Stimulated activated CD4-positive, alpha-beta T cell treated with anti-CD3 and anti-CD28 coated beads, TNF-alpha, amount 100 ng/mL, for 48 hours (primary cell): ENCODE data around the gene GIPC1.
"Not testable (repeated sequence)": the region's sequence is repeated elsewhere in the genome, so short reads cannot be mapped to it uniquely, and the experiment has no call there.

Experiments used
- DNase-seq, 3 donors: peaks; one replicate each; pipeline ENCODE4 v3.0.0-alpha.2; 2020; ENCODE audit warnings: low read depth in 3 of 3

The GIPC1 gene

DNA sequence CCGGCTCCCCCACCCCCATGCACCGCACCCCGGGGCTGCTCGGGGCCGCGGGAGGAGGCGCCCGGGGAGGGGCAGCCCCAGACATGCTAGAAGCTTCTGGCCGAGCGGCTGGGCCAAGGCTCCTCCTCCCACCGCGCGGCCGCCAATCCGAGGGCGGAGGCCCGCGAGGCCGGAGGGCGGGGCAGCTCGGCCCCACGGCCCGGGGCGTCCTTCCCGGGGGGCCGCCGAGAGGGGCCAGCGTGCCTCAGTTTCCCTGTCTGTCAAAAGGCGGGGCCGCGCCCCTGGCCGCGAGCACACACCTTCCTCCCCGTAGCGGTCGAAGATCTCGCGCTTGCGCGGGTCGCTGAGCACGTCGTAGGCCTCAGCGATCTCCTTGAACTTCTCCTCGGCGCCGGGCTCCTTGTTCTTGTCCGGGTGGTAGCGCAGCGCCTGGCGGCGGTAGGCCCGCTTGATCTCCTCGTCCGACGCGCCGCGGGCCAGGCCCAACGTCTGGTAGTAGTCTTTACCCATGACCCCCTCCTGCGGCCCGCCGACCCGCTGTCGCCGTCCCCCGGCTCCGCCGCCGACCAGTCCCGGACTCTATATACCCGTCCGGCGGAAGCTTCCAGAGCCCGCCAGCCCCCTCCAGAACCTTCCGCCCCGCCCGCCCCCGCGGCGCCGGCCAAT lies 22.0 kb upstream of the GIPC1 start, which contains the start of gene DNAJB1:
TSS of gene DNAJB1 (minus strand) at position 558 of the 666 bp plus-strand sequence. CDS start at position 510, 48 bp downstream.
- DNase-seq = peak in 1 of 3 donors; percentile 58

DNA sequence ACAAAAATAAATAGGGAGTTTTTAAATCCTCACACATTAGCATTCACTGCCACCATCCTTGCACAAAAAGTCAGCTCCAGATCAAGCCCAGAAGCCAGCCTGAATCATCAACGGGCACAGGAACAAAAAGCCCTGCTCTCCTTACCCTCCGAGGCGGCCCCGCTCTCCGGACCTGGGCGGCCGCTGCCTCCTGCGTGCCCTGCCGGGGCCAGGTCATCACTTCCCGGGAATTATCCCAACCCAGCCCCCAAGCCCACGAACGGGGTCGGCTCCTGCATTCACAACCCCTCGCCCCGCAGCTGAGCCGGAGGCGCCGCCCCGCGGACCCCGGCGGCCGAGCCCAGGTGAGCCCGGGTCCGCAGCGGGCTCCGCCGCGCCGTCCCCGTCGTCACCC lies 21.5 kb upstream of the GIPC1 start:
- no peak for DNase-seq

DNA sequence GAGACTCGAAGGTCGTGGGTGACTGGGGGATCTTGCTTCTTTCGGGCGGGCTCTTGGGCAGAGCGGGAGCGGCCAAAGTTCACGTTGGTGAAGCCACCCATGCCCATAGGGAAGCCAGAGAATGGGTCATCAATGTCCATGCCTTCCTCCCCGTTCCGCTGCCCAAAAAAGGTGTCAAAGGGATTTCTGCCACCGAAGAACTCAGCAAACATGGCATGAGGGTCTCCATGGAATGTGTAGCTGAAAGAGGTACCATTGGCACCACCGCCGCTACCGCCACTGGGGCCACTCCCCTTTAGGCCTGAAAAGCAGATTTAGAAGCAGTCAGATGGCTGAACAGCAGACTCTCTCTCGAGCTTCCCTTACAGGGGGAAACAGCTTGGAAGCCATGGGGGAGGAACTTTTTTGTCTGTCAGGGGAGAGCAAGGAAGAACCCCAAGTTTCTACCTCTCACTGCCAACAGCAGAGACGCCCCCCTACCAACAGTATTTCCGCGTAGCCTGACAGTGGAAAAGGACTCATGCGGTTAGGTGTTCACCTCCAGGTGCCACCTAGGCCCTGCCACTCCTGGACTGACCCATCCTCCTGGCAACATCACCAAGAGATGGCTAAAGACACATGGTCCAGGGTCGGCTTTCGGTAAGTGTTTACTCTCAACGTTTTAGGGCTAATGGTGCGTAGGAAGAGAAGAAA lies 21.0 kb upstream of the GIPC1 start:
- no peak for DNase-seq

GRCh38 chr19:14516048-14516534 lies 20.2 kb upstream of the GIPC1 start:
- DNase-seq = no peak

GRCh38 chr19:14515501-14516047 lies 19.6 kb upstream of the GIPC1 start:
- no peak for DNase-seq

DNA sequence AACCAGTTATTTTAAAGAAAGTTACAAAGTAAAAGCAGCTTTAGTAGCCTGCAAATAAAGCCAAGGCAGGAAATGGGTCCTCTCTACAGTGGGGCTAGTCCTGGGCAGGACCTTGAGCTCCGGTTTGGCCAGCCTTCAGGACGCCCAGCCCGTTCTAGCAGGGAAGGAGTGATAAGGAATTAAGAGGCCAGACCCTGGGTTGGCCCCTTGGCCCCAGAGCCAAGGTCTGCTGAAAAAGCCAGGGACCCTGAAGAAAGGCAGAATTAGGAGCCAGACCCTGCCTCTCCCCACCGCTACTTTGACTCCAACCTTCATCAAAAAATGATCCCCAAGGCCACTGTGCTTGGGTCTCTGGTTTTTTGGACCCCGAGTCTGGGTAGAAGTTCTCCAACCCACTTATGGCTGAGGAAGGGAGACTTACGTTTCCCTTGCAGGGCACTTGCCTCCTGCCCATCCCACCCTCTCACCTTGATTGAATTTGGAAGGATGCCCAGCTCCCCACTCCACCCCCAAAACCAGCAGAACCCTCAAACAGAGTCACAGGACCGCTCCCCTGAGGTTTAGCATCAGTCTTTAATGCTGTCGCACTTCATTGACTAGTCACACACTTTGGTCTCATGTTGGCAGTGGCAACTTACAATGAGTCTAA lies 18.4 kb upstream of the GIPC1 start:
- DNase-seq = no peak

- DNase-seq = no peak
Measured at GRCh38 chr19:14512406-14512961, 16.6 kb upstream of the GIPC1 start.

DNA sequence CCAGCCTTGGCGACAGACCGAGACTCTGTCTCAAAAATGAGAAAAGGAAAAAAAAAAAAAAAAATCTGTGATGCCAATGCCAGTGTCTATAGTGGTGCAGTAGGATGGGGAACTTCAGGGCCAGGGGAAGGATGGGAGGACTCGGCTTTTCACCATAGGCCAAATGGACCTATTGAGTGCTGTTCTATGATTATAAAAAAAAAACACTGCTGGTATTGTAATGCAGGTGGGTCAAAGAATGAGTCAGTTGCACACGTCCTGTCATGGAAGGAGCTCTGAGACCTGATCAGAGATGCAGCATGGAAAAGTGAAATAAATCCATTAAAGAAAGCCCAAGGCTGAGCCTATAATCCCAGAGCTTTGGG lies 15.3 kb upstream of the GIPC1 start:
- no peak for DNase-seq

GRCh38 chr19:14510311-14511228 lies 14.6 kb upstream of the GIPC1 start:
- no peak for DNase-seq

DNA sequence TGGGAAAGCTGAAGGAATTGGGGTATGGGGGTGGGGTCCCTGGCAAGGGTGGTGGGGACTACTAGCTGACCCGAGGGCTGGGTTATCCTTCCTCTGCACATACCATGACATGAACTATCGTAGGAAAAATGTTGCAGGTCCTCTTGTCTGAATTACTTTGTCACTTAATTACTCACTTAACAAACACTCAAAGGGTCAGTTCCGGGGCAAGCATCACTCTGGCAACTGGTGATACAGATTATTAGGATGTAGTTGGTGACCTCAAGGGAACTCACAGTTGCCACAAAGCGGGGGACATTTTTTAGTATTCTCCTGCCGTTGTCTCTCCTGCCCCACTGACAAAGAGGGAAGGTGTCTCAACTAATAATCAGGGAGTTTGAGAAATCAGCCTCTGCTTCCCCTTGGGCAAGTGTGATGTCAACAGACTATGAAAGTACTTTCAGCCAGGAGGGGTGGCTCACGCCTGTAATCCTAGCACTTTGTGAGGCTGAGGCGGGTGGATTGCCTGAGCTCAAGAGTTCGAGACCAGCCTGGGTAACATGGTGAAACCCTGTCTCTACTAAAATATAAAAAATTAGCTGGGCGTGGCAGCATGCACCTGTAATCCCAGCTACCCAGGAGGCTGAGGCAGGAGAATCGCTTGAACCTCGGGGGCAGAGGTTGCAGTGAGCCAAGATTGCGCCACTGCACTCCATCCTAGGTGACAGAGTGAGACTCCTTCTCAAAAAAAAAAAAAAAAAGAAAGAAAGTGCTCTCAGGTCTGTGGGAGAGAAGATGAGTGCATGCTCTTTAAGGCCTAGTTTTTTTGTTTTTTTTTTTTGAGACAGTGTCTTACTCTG lies 12.0 kb upstream of the GIPC1 start:
- DNase-seq = no peak

- DNase-seq = peak; percentile 57 to 74 (median 57)
Measured at GRCh38 chr19:14505488-14506239, 9.7 kb upstream of the GIPC1 start.

DNA sequence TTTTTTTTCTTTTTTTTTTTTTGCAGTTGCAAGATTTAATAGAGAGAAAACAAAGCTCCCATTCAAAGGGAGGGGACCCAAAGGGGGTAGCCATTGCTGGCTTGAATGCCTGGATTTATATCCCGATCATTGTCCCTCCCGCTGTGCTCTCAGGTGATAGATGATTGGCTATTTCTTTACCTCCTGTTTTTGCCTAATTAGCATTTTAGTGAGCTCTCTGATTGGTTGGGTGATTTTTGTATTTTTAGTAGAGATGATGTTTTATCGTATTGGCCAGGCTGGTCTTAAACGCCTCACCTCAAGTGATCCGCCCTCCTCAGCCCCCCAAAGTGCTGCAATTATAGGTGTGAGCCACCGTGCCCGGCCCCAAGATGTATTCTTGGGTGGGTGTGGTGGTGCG lies 8.6 kb upstream of the GIPC1 start:
- not testable (repeated sequence) for DNase-seq

DNA sequence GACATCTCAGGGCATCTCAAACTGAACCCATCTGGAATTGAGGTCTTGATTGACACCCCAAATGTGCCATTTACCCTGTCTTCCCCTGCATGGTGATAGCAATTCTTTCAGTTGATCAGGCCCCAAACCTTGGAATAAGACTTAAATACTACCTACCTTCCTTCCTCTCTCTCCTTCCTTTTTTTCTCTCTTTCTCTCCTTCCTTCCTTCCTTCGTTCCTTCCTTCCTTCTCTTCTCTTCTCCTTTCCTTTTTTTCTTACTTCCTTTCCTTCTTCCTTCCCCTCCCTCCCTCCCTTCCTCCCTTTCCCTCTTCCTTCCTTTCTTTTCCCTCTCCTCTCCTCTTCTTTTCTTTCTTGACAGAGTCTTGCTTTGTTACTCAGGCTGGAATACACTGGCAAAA lies 7.4 kb upstream of the GIPC1 start:
- DNase-seq = no peak

DNA sequence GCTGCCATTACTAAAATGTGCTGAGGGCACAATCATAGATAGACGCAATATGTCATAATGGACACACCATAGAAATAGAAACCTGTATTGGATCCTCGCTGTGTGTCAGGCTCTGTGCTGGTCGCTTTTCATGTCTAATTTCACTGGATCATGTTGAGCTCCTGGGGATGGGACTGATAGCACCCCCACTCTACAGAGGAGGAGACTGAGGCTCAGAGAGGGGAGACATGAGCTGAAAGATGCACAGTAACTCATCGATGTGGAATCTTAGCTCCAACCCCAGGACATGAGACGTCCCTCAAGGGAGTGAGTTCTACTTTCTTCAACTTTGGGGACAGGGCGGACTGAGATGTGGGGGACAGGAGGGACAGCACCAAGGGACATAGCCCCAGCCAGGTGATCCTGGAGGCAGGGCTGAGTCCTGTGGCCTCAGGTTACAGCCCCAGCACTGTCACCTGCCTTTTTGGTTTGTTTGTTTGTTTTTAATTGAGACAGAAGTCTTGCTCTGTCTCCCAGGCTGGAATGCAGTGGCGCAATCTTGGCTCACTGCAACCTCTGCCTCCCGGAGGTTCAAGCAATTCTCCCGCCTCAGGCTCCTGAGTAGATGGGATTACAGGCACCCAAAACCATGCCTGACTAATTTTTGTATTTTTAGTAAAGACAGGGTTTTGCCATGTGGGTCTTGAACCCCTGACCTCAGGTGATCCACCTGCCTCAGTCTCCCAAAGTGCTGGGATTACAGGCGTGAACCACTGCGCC lies 6.6 kb upstream of the GIPC1 start:
- DNase-seq = no peak

GRCh38 chr19:14497228-14497921 lies 1.4 kb upstream of the GIPC1 start:
- no peak for DNase-seq

GRCh38 chr19:14496834-14497227 lies 904 bp upstream of the GIPC1 start:
- no peak for DNase-seq

DNA sequence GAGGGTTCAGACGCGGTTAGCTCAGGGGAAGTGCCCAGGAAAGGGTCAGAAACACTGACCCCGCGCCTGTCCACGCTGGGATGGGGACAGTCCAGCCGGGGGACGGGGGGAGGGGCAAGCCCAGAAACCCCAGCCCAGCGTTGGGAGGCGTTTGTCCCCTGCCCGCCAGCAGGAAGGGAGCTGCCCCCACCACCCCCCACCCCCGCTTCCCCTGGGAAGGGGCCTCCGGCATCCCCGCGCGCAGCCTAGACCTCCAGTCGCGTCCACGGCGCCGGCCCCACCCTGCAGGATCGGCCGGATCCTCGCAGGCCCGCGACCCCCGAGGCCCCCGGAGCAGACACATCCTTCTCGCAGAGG lies 277 bp downstream of the GIPC1 start:
- no peak for DNase-seq
